Measurements from ENCODE around the gene CELF1.

- no peak for TF ChIP-seq POLR2A (IDR thresholded peaks at IDR 0.05; ENCODE audit: low read length)
- no peak for TF ChIP-seq GATA1 (IDR thresholded peaks at IDR 0.05; ENCODE audit: low read depth, low read length)
Observed at GRCh38 chr11:47487421-47487820, 65.5 kb downstream of the CELF1 start.
